Stomach (tissue), 4 donors: Measurements from ENCODE around the gene HINT1.

Experiments used
- CTCF ChIP-seq, 7 experiments: fragments of 450-650 bp in 4 of 7; fragments of 200-600 bp in 3 of 7; sonication (generic) in 3 of 7; IDR thresholded peaks; one replicate each; pipeline ENCODE4 v1.5.1; 2016 to 2019; ENCODE audit warnings: antibody characterized with exemption in 7 of 7, control low read depth in 2 of 7, mild to moderate bottlenecking in 1 of 7
- POLR2A ChIP-seq, 4 donors: fragments of 450-650 bp; IDR thresholded peaks; one replicate each; pipeline ENCODE4 v1.6.1; 2016; ENCODE audit warnings: antibody characterized with exemption in 4 of 4, control low read depth in 2 of 4, mild to moderate bottlenecking in 1 of 4, moderate library complexity in 1 of 4
- POLR2AphosphoS5 ChIP-seq, 3 donors: sonication (generic); formaldehyde crosslinking; IDR thresholded peaks; one replicate each; pipeline ENCODE4 v1.6.1; 2016; ENCODE audit warnings: antibody characterized with exemption in 3 of 3

GRCh38 chr5:131209175-131209505, 44.1 kb upstream of the HINT1 start:
- TF ChIP-seq CTCF (IDR thresholded peaks at IDR 0.05) (no peak), POLR2A (IDR thresholded peaks at IDR 0.05) (no peak), POLR2AphosphoS5 (IDR thresholded peaks at IDR 0.05) (no peak)
